ENCODE results near the gene PALS1.

Gene PALS1

GRCh38 chr14:67240168-67240932 is 885 bp upstream of the PALS1 start:
- H3K9me3 ChIP-seq (ENCODE audit: insufficient read depth, low read length, severe bottlenecking): no peaks in the 10 kb centered on the region
- peak overlapping the region; percentile 66 for H3K27ac ChIP-seq (ENCODE audit: low read length)
- peaks cover 3% of the 10 kb centered on the region for H3K27me3 ChIP-seq (ENCODE audit: insufficient read depth, low read length, poor library complexity)
- H3K4me3 ChIP-seq (ENCODE audit: low read depth in 1 of 2, low read length in 2 of 2): peak overlapping the region; percentile 45 to 74
- H2AFZ ChIP-seq (ENCODE audit: low read depth, low read length): peak overlapping the region; percentile 99
- DNase-seq (peak; percentile 62), ATAC-seq (ENCODE audit: insufficient read depth, low read depth) (peak; percentile 44)
- TF ChIP-seq CTCF (IDR thresholded peaks at IDR 0.05; ENCODE audit: borderline replicate concordance, extremely low read depth, low read length, poor library complexity, severe bottlenecking) (no peak), EZH2 (IDR thresholded peaks at IDR 0.05; ENCODE audit: borderline replicate concordance, low read depth, low read length, severe bottlenecking) (no peak)
- H3K4me2 ChIP-seq (ENCODE audit: insufficient read depth, low read length): peak overlapping the region; percentile 97
- H3K9ac ChIP-seq (ENCODE audit: low read depth, low read length): peak overlapping the region; percentile 92
- H4K20me1 ChIP-seq (ENCODE audit: insufficient read depth, low read length): 0 out of 2 replicates have a peak, but pooled peaks cover 2% of the 10 kb centered on the region
- peaks cover 37% of the 10 kb centered on the region for H3K79me2 ChIP-seq (ENCODE audit: insufficient read depth, low read length)
- H3K36me3 ChIP-seq (ENCODE audit: insufficient read depth, low read length): no peaks in the 10 kb centered on the region; the same call in 1 of the 2 replicates
- H3K4me1 ChIP-seq (ENCODE audit: insufficient read depth, low read length): peaks cover 27% of the 10 kb centered on the region

GRCh38 chr14:67240978-67241410 is 241 bp upstream of the PALS1 start:
- no peaks in the 10 kb centered on the region; the same call in 1 of the 2 replicates for H3K36me3 ChIP-seq (ENCODE audit: insufficient read depth, low read length)
- peak; percentile 91 for ATAC-seq (ENCODE audit: insufficient read depth, low read depth)

GRCh38 chr14:67242168-67242420 is 859 bp downstream of the PALS1 start:
- DNase-seq: no peak
- TF ChIP-seq CTCF (IDR thresholded peaks at IDR 0.05; ENCODE audit: borderline replicate concordance, extremely low read depth, low read length, poor library complexity, severe bottlenecking): no peak
- no peak for TF ChIP-seq EZH2 (IDR thresholded peaks at IDR 0.05; ENCODE audit: borderline replicate concordance, low read depth, low read length, severe bottlenecking)
- H3K79me2 ChIP-seq (ENCODE audit: insufficient read depth, low read length): peaks cover 54% of the 10 kb centered on the region
- no peak for ATAC-seq (ENCODE audit: insufficient read depth, low read depth)
- peaks cover 3% of the 10 kb centered on the region for H3K27me3 ChIP-seq (ENCODE audit: insufficient read depth, low read length, poor library complexity)
- H3K9ac ChIP-seq (ENCODE audit: low read depth, low read length): peak overlapping the region; percentile 92
- H3K4me2 ChIP-seq (ENCODE audit: insufficient read depth, low read length): peak overlapping the region; percentile 97
- H3K4me1 ChIP-seq (ENCODE audit: insufficient read depth, low read length): peaks cover 27% of the 10 kb centered on the region
- H3K27ac ChIP-seq (ENCODE audit: low read length): peak overlapping the region; percentile 81
- no peaks in the 10 kb centered on the region; the same call in 1 of the 2 replicates for H3K36me3 ChIP-seq (ENCODE audit: insufficient read depth, low read length)
- peak overlapping the region; percentile 95 for H2AFZ ChIP-seq (ENCODE audit: low read depth, low read length)
- 0 out of 2 replicates have a peak, but pooled peaks cover 2% of the 10 kb centered on the region for H4K20me1 ChIP-seq (ENCODE audit: insufficient read depth, low read length)
- peak overlapping the region; percentile 74 to 88 for H3K4me3 ChIP-seq (ENCODE audit: low read depth in 1 of 2, low read length in 2 of 2)
- no peaks in the 10 kb centered on the region for H3K9me3 ChIP-seq (ENCODE audit: insufficient read depth, low read length, severe bottlenecking)

More at GRCh38 chr14:67240978-67241410, 241 bp upstream of the PALS1 start:
- peaks cover 27% of the 10 kb centered on the region for H3K4me1 ChIP-seq (ENCODE audit: insufficient read depth, low read length)
- H3K9me3 ChIP-seq (ENCODE audit: insufficient read depth, low read length, severe bottlenecking): no peaks in the 10 kb centered on the region
- H3K9ac ChIP-seq (ENCODE audit: low read depth, low read length): peak overlapping the region; percentile 92
- peak overlapping the region; percentile 74 to 88 for H3K4me3 ChIP-seq (ENCODE audit: low read depth in 1 of 2, low read length in 2 of 2)
- peaks cover 3% of the 10 kb centered on the region for H3K27me3 ChIP-seq (ENCODE audit: insufficient read depth, low read length, poor library complexity)
- no peak for TF ChIP-seq EZH2 (IDR thresholded peaks at IDR 0.05; ENCODE audit: borderline replicate concordance, low read depth, low read length, severe bottlenecking)
- no peak for TF ChIP-seq CTCF (IDR thresholded peaks at IDR 0.05; ENCODE audit: borderline replicate concordance, extremely low read depth, low read length, poor library complexity, severe bottlenecking)
- peak overlapping the region; percentile 66 for H3K27ac ChIP-seq (ENCODE audit: low read length)
- H3K4me2 ChIP-seq (ENCODE audit: insufficient read depth, low read length): peak overlapping the region; percentile 97
- DNase-seq: peak; percentile 96
- peak overlapping the region; percentile 99 for H2AFZ ChIP-seq (ENCODE audit: low read depth, low read length)
- H3K79me2 ChIP-seq (ENCODE audit: insufficient read depth, low read length): peaks cover 43% of the 10 kb centered on the region
- H4K20me1 ChIP-seq (ENCODE audit: insufficient read depth, low read length): 0 out of 2 replicates have a peak, but pooled peaks cover 2% of the 10 kb centered on the region
